ENCODE measurements around the gene CIART.
"Not testable (repeated sequence)": the region's sequence is repeated elsewhere in the genome, so short reads cannot be mapped to it uniquely, and the experiment has no call there.

The CIART gene

GRCh38 chr1:150262388-150263320 is 19.7 kb upstream of the CIART start:
- no peak for DNase-seq (ENCODE audit: low read depth)

- DNase-seq (ENCODE audit: low read depth), result no peak
These were observed 18.8 kb upstream of the CIART start for GRCh38 chr1:150263549-150263948.

- DNase-seq (ENCODE audit: low read depth), result no peak
These were observed 14.5 kb upstream of the CIART start for GRCh38 chr1:150267896-150268295.

- peak; percentile 14 for DNase-seq (ENCODE audit: low read depth)
These were observed 14.0 kb upstream of the CIART start for GRCh38 chr1:150268340-150268704.

GRCh38 chr1:150268705-150269403 is 13.5 kb upstream of the CIART start, which contains the start of gene APH1A:
Gene APH1A, minus strand, starts transcription at chr1:150269016. Its CDS starts 206 bp downstream, at chr1:150268810.
- peak; percentile 81 for DNase-seq (ENCODE audit: low read depth)

GRCh38 chr1:150269451-150269850 is 12.9 kb upstream of the CIART start:
- no peak for DNase-seq (ENCODE audit: low read depth)

- no peak for DNase-seq (ENCODE audit: low read depth)
These were observed 10.9 kb upstream of the CIART start for GRCh38 chr1:150271291-150271959.

GRCh38 chr1:150273311-150273710 is 9.0 kb upstream of the CIART start:
- no peak for DNase-seq (ENCODE audit: low read depth)

GRCh38 chr1:150280138-150280707 is 2.1 kb upstream of the CIART start:
- no peak for DNase-seq (ENCODE audit: low read depth)

GRCh38 chr1:150281221-150281757 is 1.1 kb upstream of the CIART start:
- DNase-seq (ENCODE audit: low read depth), result peak; percentile 24

- DNase-seq (ENCODE audit: low read depth), result no peak
These were observed 204 bp downstream of the CIART start for GRCh38 chr1:150282558-150282958.

GRCh38 chr1:150283260-150283659 is 906 bp downstream of the CIART start:
- DNase-seq (ENCODE audit: low read depth), result no peak

GRCh38 chr1:150288382-150288781 is 6.0 kb downstream of the CIART start:
- no peak for DNase-seq (ENCODE audit: low read depth)

- no peak for DNase-seq (ENCODE audit: low read depth)
These were observed 6.5 kb downstream of the CIART start for GRCh38 chr1:150288822-150289221.

- peak; percentile 68 for DNase-seq (ENCODE audit: low read depth)
These were observed 11.3 kb downstream of the CIART start, which contains the start of gene MRPS21 for GRCh38 chr1:150293433-150294253. Gene MRPS21, plus strand, starts transcription at chr1:150293861. Its CDS starts 506 bp downstream, at chr1:150294367.

- no peak for DNase-seq (ENCODE audit: low read depth)
These were observed 13.1 kb downstream of the CIART start for GRCh38 chr1:150295476-150295875.

GRCh38 chr1:150299716-150300115 is 17.4 kb downstream of the CIART start:
- DNase-seq (ENCODE audit: low read depth), result no peak

- no peak for DNase-seq (ENCODE audit: low read depth)
These were observed 20.0 kb downstream of the CIART start for GRCh38 chr1:150302338-150302737.

- DNase-seq (ENCODE audit: low read depth), result no peak
These were observed 20.5 kb downstream of the CIART start for GRCh38 chr1:150302902-150303301.

- DNase-seq (ENCODE audit: low read depth), result not testable (repeated sequence)
These were observed 26.2 kb downstream of the CIART start for GRCh38 chr1:150308585-150308984.
